ENCODE data around the gene NR1D2. TPM values are rescaled to one million over a fixed set of nuclear protein-coding genes. Genes with fewer than 3 reads are reported as not detected.

The NR1D2 gene
- total RNA-seq, 1 experiment from 2014 or later = 24.0 TPM

GRCh38 chr3:23981955-23982354 lies 36.9 kb downstream of the NR1D2 start:
- peak; percentile 70 for DNase-seq
- peaks cover 0 to 5% of the 10 kb centered on the region in 2 experiments; a peak in 1 of 4 replicates for H3K4me1 Mint-ChIP-seq

More at GRCh38 chr3:23981955-23982354, 36.9 kb downstream of the NR1D2 start:
- H2BK12ac ChIP-seq (ENCODE audit: insufficient read length, low read depth, low read length) = no peak overlapping the region
- no peak overlapping the region for H2AK5ac ChIP-seq (ENCODE audit: insufficient read length, low read length)
- H2BK5ac ChIP-seq (ENCODE audit: insufficient read length, low read length) = no peak overlapping the region
- H4K91ac ChIP-seq (ENCODE audit: insufficient read length, low read depth, low read length) = no peak overlapping the region
- H3K14ac ChIP-seq (ENCODE audit: insufficient read depth, low read length) = no peak overlapping the region
- H3T11ph ChIP-seq (ENCODE audit: low read length) = no peak overlapping the region
- no peak overlapping the region for H2BK20ac ChIP-seq (ENCODE audit: low read depth, low read length, poor library complexity, severe bottlenecking)
- H2BK120ac ChIP-seq (ENCODE audit: low read depth, low read length, poor library complexity, severe bottlenecking) = no peak overlapping the region
- H3K79me1 ChIP-seq (ENCODE audit: insufficient read depth, low read depth, low read length, poor library complexity, severe bottlenecking) = no peaks in the 10 kb centered on the region
- H3K27ac Mint-ChIP-seq = peak overlapping the region in 1 of 3 experiments; percentile 35; a peak in 2 of 7 replicates
- no peak overlapping the region for H3K9ac ChIP-seq (ENCODE audit: extremely low read depth, insufficient read length, low read length)
- no peaks in the 10 kb centered on the region for H3K79me2 ChIP-seq (ENCODE audit: insufficient read depth, low read length)
- H4K20me1 ChIP-seq (ENCODE audit: control insufficient read depth, insufficient read depth, insufficient read length) = no peaks in the 10 kb centered on the region
- no CpG with 5 or more reads among the region's 5 CpGs for WGBS (ENCODE audit: extremely low coverage, insufficient read length, low lambda C conversion rate)
- no peak overlapping the region for H3K4ac ChIP-seq (ENCODE audit: low read depth, low read length)
- no peaks in the 10 kb centered on the region for H3K27me3 ChIP-seq (ENCODE audit: insufficient read depth, low read length)
- peaks cover 5 to 22% (median 20%) of the 10 kb centered on the region in 3 experiments; a peak in 4 of 7 replicates for H3K36me3 Mint-ChIP-seq (ENCODE audit: insufficient read depth in 1 of 3, low read depth in 3 of 3)
- H2AFZ ChIP-seq (ENCODE audit: low read length) = no peak overlapping the region
- no peaks in the 10 kb centered on the region for H3K4me1 ChIP-seq (ENCODE audit: insufficient read depth, low read length)
- no peak overlapping the region for H3K4me3 Mint-ChIP-seq
- no peak overlapping the region for H3K56ac ChIP-seq (ENCODE audit: insufficient read length, low read depth, low read length)
- H2BK15ac ChIP-seq (ENCODE audit: low read depth, low read length) = no peak overlapping the region
- H3K27ac ChIP-seq (ENCODE audit: insufficient read length, low read depth, low read length) = no peak overlapping the region
- no peaks in the 10 kb centered on the region for H3K9me3 Mint-ChIP-seq
- H3K9me3 ChIP-seq (ENCODE audit: control insufficient read depth, low read depth, low read length) = no peaks in the 10 kb centered on the region
- H3K18ac ChIP-seq (ENCODE audit: insufficient read length, low read depth, low read length) = no peak overlapping the region
- H3K4me2 ChIP-seq (ENCODE audit: insufficient read depth, insufficient read length, low read length) = no peak overlapping the region
- no peak for TF ChIP-seq CTCF (conservative IDR thresholded peaks at IDR 0.05)
- H3K23ac ChIP-seq (ENCODE audit: insufficient read length, low read depth, low read length) = no peak overlapping the region
- H4K8ac ChIP-seq (replicated peaks; ENCODE audit: insufficient read length, low read depth, low read length) = no peak overlapping the region
- H3K23me2 ChIP-seq (ENCODE audit: insufficient read length, low read depth, low read length, poor library complexity, severe bottlenecking) = no peaks in the 10 kb centered on the region
- no peak overlapping the region for H4K5ac ChIP-seq (ENCODE audit: insufficient read length, low read depth, low read length)
- H3K27me3 Mint-ChIP-seq (ENCODE audit: low read depth) = no peaks in the 10 kb centered on the region; the same call in 1 of the 2 replicates
